GM13976 (cell line): ENCODE data around the gene NXPH4.

Experiments used
- DNase-seq: peaks from one replicate; pipeline ENCODE4 v3.0.0; 2012; ENCODE audit warnings: low spot score
- CTCF ChIP-seq: IDR thresholded peaks from 2 replicates; pipeline ENCODE4 v1.5.1; 2012; ENCODE audit warnings: borderline replicate concordance, mild to moderate bottlenecking; ENCODE audit not compliant: insufficient read depth; ENCODE audit errors: extremely low read depth, missing control alignments, control extremely low read depth
- in situ Hi-C: fragments of 300-500 bp; cut with MboI; formaldehyde crosslinking; loops from one replicate; pipeline ENCODE4 v1.12.0; 2022; ENCODE audit warnings: low sequenced_read_pairs, mixed read lengths, inconsistent platforms; ENCODE audit not compliant: unreplicated experiment

Gene NXPH4

GRCh38 chr12:57190037-57190436, 26.6 kb upstream of the NXPH4 start:
- in situ Hi-C loops: no loop called here
- TF ChIP-seq CTCF: no peak
- DNase-seq: no peak

GRCh38 chr12:57190821-57191220, 25.8 kb upstream of the NXPH4 start:
- no peak for DNase-seq
- in situ Hi-C loops: no loop called here
- no peak for TF ChIP-seq CTCF

- no peak for DNase-seq
- TF ChIP-seq CTCF: no peak
- in situ Hi-C loops: no loop called here
Observed at GRCh38 chr12:57191410-57191809, 25.2 kb upstream of the NXPH4 start.

GRCh38 chr12:57192920-57193319, 23.7 kb upstream of the NXPH4 start:
- in situ Hi-C loops: no loop called here
- DNase-seq: no peak
- TF ChIP-seq CTCF: no peak

GRCh38 chr12:57193706-57194245, 22.8 kb upstream of the NXPH4 start:
- no peak for TF ChIP-seq CTCF
- DNase-seq: no peak
- in situ Hi-C loops: no loop called here

- no peak for TF ChIP-seq CTCF
- no peak for DNase-seq
- in situ Hi-C loops: no loop called here
Observed at GRCh38 chr12:57194253-57194652, 22.3 kb upstream of the NXPH4 start.

- no peak for TF ChIP-seq CTCF
- in situ Hi-C loops: no loop called here
- DNase-seq: no peak
Observed at GRCh38 chr12:57195186-57195585, 21.4 kb upstream of the NXPH4 start.
